ENCODE measurements around the gene POU3F1. TPM values are rescaled to one million over a fixed set of nuclear protein-coding genes. Genes with fewer than 3 reads are reported as not detected.

The POU3F1 gene
- total RNA-seq, 1 donor from 2014 or later, result not detected

DNA sequence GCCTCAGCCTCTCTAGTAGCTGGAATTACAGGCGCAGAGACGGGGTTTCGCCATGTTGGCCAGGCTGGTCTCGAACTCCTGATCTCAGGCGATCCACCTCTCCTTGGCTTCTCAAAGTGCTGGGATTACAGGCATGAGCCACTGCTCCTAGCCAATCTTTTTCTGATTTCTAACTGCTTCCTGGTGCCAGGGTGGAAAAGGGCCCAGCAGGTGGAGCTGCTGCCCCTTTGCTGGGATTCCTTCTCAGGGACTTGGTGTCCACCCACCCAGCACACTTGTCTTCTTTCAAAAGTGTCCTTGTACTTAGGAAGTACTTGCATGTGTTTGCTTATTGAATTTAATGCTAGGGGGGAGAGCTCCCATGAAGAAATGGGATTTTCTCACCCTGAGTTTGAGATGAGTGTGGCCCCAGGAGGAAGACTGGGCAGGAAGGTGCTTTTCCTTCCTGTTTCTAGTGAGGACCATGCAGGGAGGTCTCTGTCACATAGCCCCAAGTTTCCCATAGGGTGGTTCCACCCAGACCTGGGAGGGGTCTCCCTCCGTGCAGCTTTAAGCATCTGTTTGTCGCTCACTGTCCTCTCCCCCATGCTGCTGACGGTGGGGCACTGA, 19.9 kb downstream of the POU3F1 start:
- no peak overlapping the region for H3K27ac ChIP-seq
- no peaks in the 10 kb centered on the region for H3K27me3 ChIP-seq
- no peak for TF ChIP-seq POLR2A (IDR thresholded peaks at IDR 0.05)
- TF ChIP-seq, protein P1, sequence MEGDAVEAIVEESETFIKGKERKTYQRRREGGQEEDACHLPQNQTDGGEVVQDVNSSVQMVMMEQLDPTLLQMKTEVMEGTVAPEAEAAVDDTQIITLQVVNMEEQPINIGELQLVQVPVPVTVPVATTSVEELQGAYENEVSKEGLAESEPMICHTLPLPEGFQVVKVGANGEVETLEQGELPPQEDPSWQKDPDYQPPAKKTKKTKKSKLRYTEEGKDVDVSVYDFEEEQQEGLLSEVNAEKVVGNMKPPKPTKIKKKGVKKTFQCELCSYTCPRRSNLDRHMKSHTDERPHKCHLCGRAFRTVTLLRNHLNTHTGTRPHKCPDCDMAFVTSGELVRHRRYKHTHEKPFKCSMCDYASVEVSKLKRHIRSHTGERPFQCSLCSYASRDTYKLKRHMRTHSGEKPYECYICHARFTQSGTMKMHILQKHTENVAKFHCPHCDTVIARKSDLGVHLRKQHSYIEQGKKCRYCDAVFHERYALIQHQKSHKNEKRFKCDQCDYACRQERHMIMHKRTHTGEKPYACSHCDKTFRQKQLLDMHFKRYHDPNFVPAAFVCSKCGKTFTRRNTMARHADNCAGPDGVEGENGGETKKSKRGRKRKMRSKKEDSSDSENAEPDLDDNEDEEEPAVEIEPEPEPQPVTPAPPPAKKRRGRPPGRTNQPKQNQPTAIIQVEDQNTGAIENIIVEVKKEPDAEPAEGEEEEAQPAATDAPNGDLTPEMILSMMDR (IDR thresholded peaks at IDR 0.05), result peak in 2 of 3 experiments; percentile 35 to 37
- TF ChIP-seq POLR2AphosphoS5 (IDR thresholded peaks at IDR 0.05; ENCODE audit: insufficient read depth in 1 of 2, low read depth in 1 of 2), result peak in 1 of 2 donors; percentile 6
- DNase-seq (ENCODE audit: extremely low spot score in 2 of 2), result no peak
- peaks cover 35% of the 10 kb centered on the region for H3K4me1 ChIP-seq
- no peak overlapping the region for H3K4me3 ChIP-seq
- no peaks in the 10 kb centered on the region for H3K9me3 ChIP-seq
- intact Hi-C loops (cut with DNase I), result no loop called here
- H3K36me3 ChIP-seq, result peaks cover 0 to 31% of the 10 kb centered on the region in 2 donors

DNA sequence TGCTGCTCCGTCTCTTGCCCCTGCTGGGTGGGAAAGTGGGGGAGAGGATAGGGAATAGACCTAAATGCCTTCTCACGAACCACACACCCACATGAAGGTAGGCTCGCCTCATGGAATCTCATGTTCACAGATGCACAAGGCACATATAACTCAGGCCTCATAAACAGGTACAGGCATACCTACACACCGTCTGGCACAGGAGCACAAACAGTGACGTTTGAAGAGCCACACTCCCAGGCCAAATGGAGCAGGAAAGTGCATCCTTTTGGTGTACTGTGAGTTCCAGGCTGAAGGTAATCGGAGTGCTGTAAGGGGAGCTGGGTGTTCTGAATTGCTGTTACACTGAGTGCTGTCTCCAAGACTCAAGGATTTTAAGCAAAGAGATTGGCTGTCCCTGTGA, 20.9 kb downstream of the POU3F1 start:
- intact Hi-C loops (cut with DNase I), result no loop called here
- no peak for DNase-seq (ENCODE audit: extremely low spot score in 2 of 2)
- Histone ChIP-seq H3K4me1 (peaks cover 30% of the 10 kb centered on the region), H3K36me3 (peaks cover 0 to 41% of the 10 kb centered on the region in 2 donors), H3K27me3 (no peaks in the 10 kb centered on the region), H3K9me3 (no peaks in the 10 kb centered on the region), H3K4me3 (no peak overlapping the region), H3K27ac (no peak overlapping the region)
- TF ChIP-seq POLR2AphosphoS5 (IDR thresholded peaks at IDR 0.05; ENCODE audit: insufficient read depth in 1 of 2, low read depth in 1 of 2) (no peak), POLR2A (IDR thresholded peaks at IDR 0.05) (no peak)
- TF ChIP-seq, protein P1 (IDR thresholded peaks at IDR 0.05), result no peak

DNA sequence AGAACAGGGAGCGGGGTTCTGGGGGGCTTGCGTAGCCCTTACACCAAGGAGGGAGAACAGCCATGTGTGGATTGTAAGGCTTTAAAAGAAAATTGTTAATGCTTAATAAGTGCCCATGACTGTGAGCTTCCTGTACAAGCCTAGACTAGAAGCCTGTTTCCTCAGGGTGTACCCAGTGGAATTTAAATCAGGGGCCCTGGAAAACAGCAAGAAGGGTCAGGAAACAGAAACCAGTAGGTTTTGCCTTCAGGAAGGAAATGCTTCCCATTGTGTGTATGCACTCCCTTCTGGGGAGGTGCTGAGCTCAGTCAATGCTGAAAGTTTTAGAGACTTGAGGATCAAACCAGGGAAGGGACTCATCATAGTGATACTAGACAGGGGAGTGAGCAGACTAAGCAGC, 21.4 kb downstream of the POU3F1 start:
- intact Hi-C loops (cut with DNase I), result no loop called here
- TF ChIP-seq, protein P1 (IDR thresholded peaks at IDR 0.05), result no peak
- TF ChIP-seq POLR2AphosphoS5 (IDR thresholded peaks at IDR 0.05; ENCODE audit: insufficient read depth in 1 of 2, low read depth in 1 of 2), result no peak
- no peak for TF ChIP-seq POLR2A (IDR thresholded peaks at IDR 0.05)
- Histone ChIP-seq H3K4me1 (peaks cover 25% of the 10 kb centered on the region), H3K27ac (no peak overlapping the region), H3K36me3 (peaks cover 0 to 45% of the 10 kb centered on the region in 2 donors), H3K9me3 (no peaks in the 10 kb centered on the region), H3K4me3 (no peak overlapping the region), H3K27me3 (no peaks in the 10 kb centered on the region)
- DNase-seq (ENCODE audit: extremely low spot score in 2 of 2), result no peak

DNA sequence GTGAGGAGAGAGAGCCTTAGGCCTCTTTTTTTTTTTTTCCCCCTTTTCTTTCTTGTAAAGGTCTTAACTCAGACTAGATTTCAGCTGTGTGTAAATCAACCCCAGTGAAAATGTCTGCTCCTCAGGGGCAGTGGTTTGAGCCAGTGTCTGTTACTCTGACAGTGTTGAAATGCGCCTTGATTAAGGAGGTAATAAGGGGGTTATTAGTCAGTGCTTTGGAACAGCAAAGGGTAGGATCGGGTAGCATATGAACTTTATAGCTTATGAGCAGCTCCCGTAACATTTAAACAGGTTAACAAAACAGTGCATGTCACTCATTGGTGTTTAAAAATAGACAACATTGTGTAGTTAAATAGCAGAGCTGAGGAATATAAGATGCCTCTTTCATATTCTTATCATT, 23.8 kb downstream of the POU3F1 start:
- intact Hi-C loops (cut with DNase I), result no loop called here
- H3K27me3 ChIP-seq, result no peaks in the 10 kb centered on the region
- H3K4me3 ChIP-seq, result no peak overlapping the region
- H3K27ac ChIP-seq, result no peak overlapping the region
- no peaks in the 10 kb centered on the region for H3K9me3 ChIP-seq
- no peak for DNase-seq (ENCODE audit: extremely low spot score in 2 of 2)
- H3K36me3 ChIP-seq, result peaks cover 0 to 65% of the 10 kb centered on the region in 2 donors
- H3K4me1 ChIP-seq, result peaks cover 1% of the 10 kb centered on the region
- TF ChIP-seq POLR2A (IDR thresholded peaks at IDR 0.05), result no peak
- TF ChIP-seq POLR2AphosphoS5 (IDR thresholded peaks at IDR 0.05; ENCODE audit: insufficient read depth in 1 of 2, low read depth in 1 of 2), result no peak
- TF ChIP-seq, protein P1 (IDR thresholded peaks at IDR 0.05), result no peak

DNA sequence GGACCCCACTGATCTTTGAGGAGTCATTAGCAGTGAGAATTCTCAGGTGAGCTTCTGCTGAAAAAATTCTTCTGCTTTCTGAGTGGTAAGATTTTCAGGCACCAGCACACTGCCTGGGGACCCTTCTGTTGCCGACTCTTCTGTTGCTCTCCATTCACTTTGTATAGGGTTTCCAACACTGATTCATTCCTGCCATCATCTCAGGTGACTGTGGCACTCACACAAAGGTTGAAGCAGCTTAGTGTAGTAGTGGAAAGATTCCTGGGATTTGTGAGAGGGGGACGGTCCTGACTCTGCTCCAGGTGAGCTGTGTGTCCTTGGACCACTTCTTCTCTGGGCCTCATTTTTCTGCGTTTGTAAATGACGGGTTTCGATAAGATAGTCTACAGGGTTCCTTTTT, 24.6 kb downstream of the POU3F1 start:
- DNase-seq (ENCODE audit: extremely low spot score in 2 of 2), result no peak
- H3K4me3 ChIP-seq, result no peak overlapping the region
- intact Hi-C loops (cut with DNase I), result no loop called here
- peaks cover 0 to 68% of the 10 kb centered on the region in 2 donors for H3K36me3 ChIP-seq
- H3K9me3 ChIP-seq, result no peaks in the 10 kb centered on the region
- H3K27ac ChIP-seq, result no peak overlapping the region
- no peak for TF ChIP-seq POLR2A (IDR thresholded peaks at IDR 0.05)
- TF ChIP-seq, protein P1 (IDR thresholded peaks at IDR 0.05), result no peak
- no peak for TF ChIP-seq POLR2AphosphoS5 (IDR thresholded peaks at IDR 0.05; ENCODE audit: insufficient read depth in 1 of 2, low read depth in 1 of 2)
- H3K4me1 ChIP-seq, result no peaks in the 10 kb centered on the region
- no peaks in the 10 kb centered on the region for H3K27me3 ChIP-seq

Data from vagina (tissue), 2 donors.